Epidermal melanocyte (primary cell): ENCODE results near the gene CTRL.
"Not testable (repeated sequence)": the region's sequence is repeated elsewhere in the genome, so short reads cannot be mapped to it uniquely, and the experiment has no call there.

Experiments used
- DNase-seq: peaks from one replicate; pipeline ENCODE4 v3.0.0; 2011; ENCODE audit warnings: low spot score; ENCODE audit not compliant: insufficient read length

Gene CTRL

GRCh38 chr16:67931712-67932461, at the start of gene CTRL:
Gene CTRL, minus strand, starts transcription at chr16:67931862. Its CDS starts 10 bp downstream, at chr16:67931852.
- no peak for DNase-seq

- no peak for DNase-seq
Measured at GRCh38 chr16:67979955-67980678, 48.5 kb upstream of the CTRL start, which contains the start of gene DPEP3. Gene DPEP3, minus strand, starts transcription at chr16:67980499. Its CDS starts 119 bp downstream, at chr16:67980380.

GRCh38 chr16:67977469-67978227, 46.0 kb upstream of the CTRL start:
- no peak for DNase-seq

DNA sequence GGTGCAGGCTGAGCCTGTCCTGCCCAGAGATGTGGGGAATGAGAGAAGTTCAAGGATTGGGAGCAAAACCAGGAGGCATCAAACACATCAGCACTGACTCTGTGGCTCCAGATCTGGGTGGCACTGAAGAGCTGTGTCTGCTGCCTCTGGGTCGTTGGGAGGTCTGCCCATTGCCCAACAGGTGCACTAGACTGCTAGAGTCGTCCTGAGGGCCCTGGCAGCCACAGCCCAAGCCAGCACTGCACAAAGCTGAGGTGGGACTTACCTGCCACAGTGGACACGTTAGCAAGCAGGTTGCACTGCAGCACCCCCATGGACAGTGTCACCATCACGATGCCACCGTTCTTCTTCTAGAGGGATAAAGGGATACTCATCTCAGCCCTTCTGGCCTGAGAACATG, 45.3 kb upstream of the CTRL start:
- DNase-seq: no peak

DNA sequence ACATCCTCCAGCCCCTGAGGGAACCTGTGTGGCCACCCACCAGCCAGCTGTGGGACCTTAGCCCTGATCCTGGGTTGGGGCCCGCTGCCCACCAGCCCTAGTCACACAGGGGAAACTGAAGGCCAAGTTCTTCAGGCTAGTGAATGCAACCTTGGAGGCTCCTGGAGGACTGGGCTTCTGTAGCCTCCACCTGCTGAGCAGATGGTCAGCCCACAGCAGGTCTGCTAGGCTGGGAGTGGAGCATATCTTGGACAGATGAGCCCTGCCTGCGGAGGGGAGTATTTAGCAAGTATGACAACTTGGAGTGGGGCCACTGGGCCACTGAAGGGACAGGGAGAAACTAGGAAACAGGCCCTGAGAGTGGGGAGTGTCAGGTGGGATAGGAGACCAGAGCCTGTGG, 44.5 kb upstream of the CTRL start:
- no peak for DNase-seq

DNA sequence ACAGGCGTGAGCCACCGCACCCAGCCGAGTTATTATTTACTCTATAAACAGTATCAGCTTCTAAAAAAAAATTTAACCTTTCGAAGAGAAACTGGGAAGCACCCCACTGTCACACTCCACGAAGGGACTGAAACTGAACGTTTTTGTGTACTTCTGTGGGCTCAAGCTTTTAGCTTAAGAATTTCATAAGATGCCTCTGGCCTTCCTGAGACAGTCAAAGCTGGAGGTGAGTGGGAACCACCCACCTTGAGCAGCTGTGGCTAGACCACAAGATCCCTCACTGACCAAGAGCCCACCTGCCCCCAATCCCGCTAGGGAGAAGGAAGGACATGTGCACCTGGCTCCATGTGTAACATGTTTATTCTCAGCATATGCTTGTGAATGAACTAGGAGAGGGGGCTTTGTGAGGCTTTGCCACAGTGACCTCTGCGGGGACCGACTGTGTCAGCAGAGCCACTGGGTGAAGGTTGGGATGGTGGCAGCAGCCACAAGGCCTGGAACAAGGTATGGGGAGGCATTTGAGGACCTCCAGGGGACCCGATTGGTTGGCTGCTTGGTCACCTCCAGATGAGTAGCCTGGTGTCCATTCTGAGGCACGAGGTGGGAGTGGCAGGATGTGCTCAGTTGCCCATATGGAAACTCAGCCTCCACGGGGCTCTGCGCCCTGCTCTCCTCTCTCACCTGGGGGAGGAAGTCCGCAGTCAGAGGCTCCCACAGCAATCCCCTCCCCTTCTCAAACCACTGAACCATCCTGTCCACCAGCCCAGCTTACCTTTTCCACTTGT, 43.9 kb upstream of the CTRL start:
- DNase-seq: no peak

- not testable (repeated sequence) for DNase-seq
Measured at GRCh38 chr16:67972285-67972684, 40.6 kb upstream of the CTRL start.

DNA sequence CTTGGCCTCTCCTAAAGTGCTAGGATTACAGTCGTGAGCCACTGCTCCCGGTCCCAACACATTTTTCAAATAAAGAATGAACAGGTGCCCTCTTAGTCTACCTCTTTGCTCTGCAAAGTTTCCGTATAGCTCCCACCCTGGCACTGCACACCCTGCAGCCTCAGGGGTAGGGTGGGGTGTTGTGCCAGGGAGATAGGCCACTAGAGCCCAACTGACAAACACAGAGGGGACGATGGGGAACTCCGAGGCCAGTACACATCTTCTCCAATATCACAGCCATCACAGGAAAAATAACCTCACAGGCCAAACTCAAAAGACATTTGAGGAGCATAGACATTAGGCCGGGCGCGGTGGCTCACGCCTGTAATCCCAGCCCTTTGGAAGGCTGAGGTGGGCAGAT, 39.4 kb upstream of the CTRL start:
- no peak for DNase-seq

GRCh38 chr16:67969254-67970039, 37.8 kb upstream of the CTRL start:
- no peak for DNase-seq

GRCh38 chr16:67968400-67969253, 37.0 kb upstream of the CTRL start, which contains the start of gene SLC12A4:
Gene SLC12A4, minus strand, starts transcription at chr16:67968637. Its CDS starts 84 bp downstream, at chr16:67968553.
- peak; percentile 96 for DNase-seq

- no peak for DNase-seq
Measured at GRCh38 chr16:67967958-67968399, 36.3 kb upstream of the CTRL start.

GRCh38 chr16:67967183-67967957, 35.7 kb upstream of the CTRL start:
- DNase-seq: no peak

GRCh38 chr16:67966549-67967182, 35.0 kb upstream of the CTRL start:
- DNase-seq: no peak

DNA sequence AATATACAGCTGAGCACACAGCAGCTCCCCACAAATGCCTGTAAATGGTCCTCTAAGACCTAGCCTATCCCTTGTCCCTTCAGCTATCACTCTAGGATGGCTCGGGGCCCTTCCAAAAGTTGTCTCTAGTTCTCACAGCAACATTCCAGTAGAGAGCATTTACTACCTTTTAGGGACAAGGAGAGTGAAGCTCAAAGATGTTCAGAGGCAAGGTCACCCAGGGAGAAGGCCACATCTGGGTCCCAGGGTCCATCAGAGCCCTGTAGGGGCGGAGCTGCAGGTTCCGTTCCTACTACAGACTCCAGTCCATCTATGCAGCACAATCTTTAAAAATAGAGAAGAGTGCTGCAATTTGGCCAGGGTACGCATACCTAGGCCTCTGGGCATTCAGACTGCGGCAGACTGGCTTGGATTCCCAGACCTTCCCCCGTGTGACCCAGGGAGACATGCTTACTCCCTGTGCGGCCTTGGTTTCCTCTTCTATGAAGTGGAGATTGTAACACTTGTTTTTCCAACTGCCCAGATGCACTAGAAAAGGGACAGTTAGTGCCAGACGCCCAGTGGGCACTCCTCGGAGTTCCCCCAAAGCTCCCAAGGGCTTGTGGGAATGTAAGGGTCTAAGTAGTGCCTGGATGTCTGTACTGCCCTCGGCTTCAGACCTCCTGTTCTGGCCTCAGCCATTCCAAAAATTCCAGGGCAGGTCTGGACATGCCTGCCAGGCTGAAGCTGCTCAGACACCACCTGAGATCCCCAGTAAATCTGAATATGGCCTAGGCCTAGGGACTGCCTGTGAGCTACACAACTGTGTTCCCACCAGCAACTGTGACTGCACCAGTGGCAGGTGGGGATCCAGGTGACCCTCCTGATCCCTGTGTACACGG, 34.2 kb upstream of the CTRL start:
- DNase-seq: no peak

DNA sequence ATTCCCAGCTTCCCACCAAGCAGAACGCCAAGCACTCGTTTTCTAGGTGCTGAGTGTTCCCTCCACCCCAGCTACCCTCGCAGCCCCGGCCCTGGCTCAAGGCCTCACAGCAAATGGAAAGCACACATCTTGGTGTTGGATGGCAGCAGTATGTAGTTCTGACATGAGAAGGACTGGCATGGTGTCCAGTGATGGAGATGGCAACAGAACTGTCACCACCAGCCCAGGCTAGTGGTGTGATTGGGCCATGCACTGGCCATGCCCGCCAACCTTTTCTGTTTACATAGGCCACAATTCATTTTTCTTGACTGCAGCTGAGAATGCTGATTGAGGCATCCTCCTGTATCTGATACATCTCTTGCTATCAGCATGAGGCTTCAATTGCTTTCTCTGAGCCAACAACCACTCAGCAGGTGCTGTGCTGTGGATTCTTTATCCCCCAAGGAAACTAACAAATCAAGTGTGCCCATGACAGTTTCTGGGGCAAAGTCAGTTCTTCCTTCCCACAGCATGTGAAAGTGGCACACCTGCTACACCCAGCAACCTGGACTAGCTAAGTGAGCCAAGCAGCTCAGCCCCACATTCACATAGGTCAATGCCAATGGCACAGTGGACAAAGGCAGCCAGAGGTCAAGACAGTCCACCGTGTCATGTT, 32.9 kb upstream of the CTRL start:
- no peak for DNase-seq

- no peak for DNase-seq
Measured at GRCh38 chr16:67963662-67964321, 32.1 kb upstream of the CTRL start.
